H9 (cell line): ENCODE data around the gene AATF. TPM values are rescaled to one million over a fixed set of nuclear protein-coding genes. Genes with fewer than 3 reads are reported as not detected.
A peak's percentile ranks its signal among the peaks of the same experiment; 100 is the strongest.

ENCODE experiments used
- DNase-seq: peaks from one replicate; pipeline ENCODE4 v3.0.0-alpha.2; 2017
- H2AFZ ChIP-seq: one replicate; pipeline ENCODE4 v1.6.1; 2013; ENCODE audit warnings: mild to moderate bottlenecking, low read length, control low read depth, moderate library complexity
- H2AK5ac ChIP-seq: 2 replicates; pipeline ENCODE4 v1.6.1; 2013; ENCODE audit warnings: low read length, control low read depth, mixed read lengths; ENCODE audit not compliant: insufficient read length
- H2BK120ac ChIP-seq: one replicate; pipeline ENCODE4 v1.6.1; 2013; ENCODE audit warnings: low read depth, mild to moderate bottlenecking, low read length, control low read depth, inconsistent platforms; ENCODE audit not compliant: poor library complexity, severe bottlenecking
- H2BK12ac ChIP-seq: 2 replicates; pipeline ENCODE4 v1.6.1; 2013; ENCODE audit warnings: low read length, control low read depth, mixed read lengths, low read depth; ENCODE audit not compliant: insufficient read length
- H2BK15ac ChIP-seq: 2 replicates; pipeline ENCODE4 v1.6.1; 2013; ENCODE audit warnings: low read depth, low read length, control low read depth
- H2BK20ac ChIP-seq: one replicate; pipeline ENCODE4 v1.6.1; 2013; ENCODE audit warnings: low read depth, mild to moderate bottlenecking, low read length, control low read depth, inconsistent platforms; ENCODE audit not compliant: poor library complexity, severe bottlenecking
- H2BK5ac ChIP-seq: 2 replicates; pipeline ENCODE4 v1.6.1; 2013; ENCODE audit warnings: low read length, control low read depth, mixed read lengths; ENCODE audit not compliant: insufficient read length
- H3K14ac ChIP-seq: 2 replicates; pipeline ENCODE4 v1.6.1; 2013; ENCODE audit warnings: low read length, control low read depth; ENCODE audit not compliant: insufficient read depth
- H3K18ac ChIP-seq: 2 replicates; pipeline ENCODE4 v1.6.1; 2013; ENCODE audit warnings: low read depth, mild to moderate bottlenecking, mixed read lengths, low read length, control low read depth; ENCODE audit not compliant: insufficient read length
- H3K23ac ChIP-seq: 2 replicates; pipeline ENCODE4 v1.6.1; 2013; ENCODE audit warnings: low read length, control low read depth, mixed read lengths, low read depth; ENCODE audit not compliant: insufficient read length
- H3K23me2 ChIP-seq: 2 replicates; pipeline ENCODE4 v1.6.1; 2013; ENCODE audit warnings: low read depth, mild to moderate bottlenecking, mixed read lengths, low read length, control low read depth; ENCODE audit not compliant: insufficient read length, poor library complexity, severe bottlenecking
- H3K27ac ChIP-seq: 2 replicates; pipeline ENCODE4 v1.5.1; 2013; ENCODE audit warnings: low read length, control low read depth, mixed read lengths, low read depth; ENCODE audit not compliant: insufficient read length
- H3K27me3 ChIP-seq: 2 replicates; pipeline ENCODE4 v1.6.1; 2013; ENCODE audit warnings: low read length, control low read depth, inconsistent platforms; ENCODE audit not compliant: insufficient read depth
- H3K4ac ChIP-seq: 2 replicates; pipeline ENCODE4 v1.6.1; 2013; ENCODE audit warnings: low read depth, mild to moderate bottlenecking, control low read depth, inconsistent platforms, low read length, moderate library complexity
- H3K4me1 ChIP-seq: 2 replicates; pipeline ENCODE4 v1.6.1; 2013; ENCODE audit warnings: low read length, control low read depth, inconsistent platforms; ENCODE audit not compliant: insufficient read depth
- H3K4me2 ChIP-seq: 2 replicates; pipeline ENCODE4 v1.6.1; 2013; ENCODE audit warnings: low read length, control low read depth, mixed read lengths; ENCODE audit not compliant: insufficient read length, insufficient read depth
- H3K56ac ChIP-seq: 2 replicates; pipeline ENCODE4 v1.6.1; 2013; ENCODE audit warnings: low read depth, mild to moderate bottlenecking, mixed read lengths, low read length, control low read depth; ENCODE audit not compliant: insufficient read length
- H3K79me1 ChIP-seq: 2 replicates; pipeline ENCODE4 v1.6.1; 2013; ENCODE audit warnings: low read depth, mild to moderate bottlenecking, moderate library complexity, low read length, control low read depth, inconsistent platforms; ENCODE audit not compliant: insufficient read depth, poor library complexity, severe bottlenecking
- H3K79me2 ChIP-seq: 2 replicates; pipeline ENCODE4 v1.6.1; 2013; ENCODE audit warnings: low read length, control low read depth, inconsistent platforms; ENCODE audit not compliant: insufficient read depth
- H3K9ac ChIP-seq: 2 replicates; pipeline ENCODE4 v1.6.1; 2013; ENCODE audit warnings: low read length, control low read depth, mixed read lengths; ENCODE audit not compliant: insufficient read length; ENCODE audit errors: extremely low read depth
- H3K9me3 ChIP-seq: one replicate; pipeline ENCODE4 v1.6.1; 2013; ENCODE audit warnings: low read depth, low read length, inconsistent platforms; ENCODE audit not compliant: control insufficient read depth
- H3T11ph ChIP-seq: one replicate; pipeline ENCODE4 v1.6.1; 2013; ENCODE audit warnings: mild to moderate bottlenecking, low read length, control low read depth, inconsistent platforms
- H4K20me1 ChIP-seq: one replicate; pipeline ENCODE4 v1.6.1; 2013; ENCODE audit not compliant: control insufficient read depth, insufficient read length, insufficient read depth
- H4K5ac ChIP-seq: 2 replicates; pipeline ENCODE4 v1.6.1; 2013; ENCODE audit warnings: low read depth, mild to moderate bottlenecking, mixed read lengths, low read length, control low read depth; ENCODE audit not compliant: insufficient read length
- H4K8ac ChIP-seq: replicated peaks from 2 replicates; pipeline ENCODE4 v1.6.1; 2013; ENCODE audit warnings: low read length, control low read depth, mixed read lengths, low read depth; ENCODE audit not compliant: insufficient read length
- H4K91ac ChIP-seq: 2 replicates; pipeline ENCODE4 v1.6.1; 2013; ENCODE audit warnings: low read depth, mild to moderate bottlenecking, moderate library complexity, mixed read lengths, low read length, control low read depth; ENCODE audit not compliant: insufficient read length
- H3K27ac Mint-ChIP-seq, 3 experiments: 2 replicates in 2 of 3; 3 replicates in 1 of 3; pipeline ENCODE4 v1.8.0; 2020 to 2021; ENCODE audit warnings: mixed read lengths in 3 of 3, mild to moderate bottlenecking in 1 of 3, moderate library complexity in 1 of 3
- H3K27me3 Mint-ChIP-seq: 2 replicates; pipeline ENCODE4 v1.8.0; 2021; ENCODE audit warnings: low read depth, mild to moderate bottlenecking, moderate library complexity, mixed read lengths
- H3K36me3 Mint-ChIP-seq, 3 experiments: 2 replicates in 2 of 3; 3 replicates in 1 of 3; pipeline ENCODE4 v1.8.0; 2020 to 2021; ENCODE audit warnings: low read depth in 3 of 3, mixed read lengths in 3 of 3; ENCODE audit not compliant: insufficient read depth in 1 of 3
- H3K4me1 Mint-ChIP-seq, 2 experiments: 2 replicates each; pipeline ENCODE4 v1.8.0; 2020; ENCODE audit warnings: mixed read lengths in 2 of 2
- H3K4me3 Mint-ChIP-seq, 2 experiments: 2 replicates in 1 of 2; 3 replicates in 1 of 2; pipeline ENCODE4 v1.8.0; 2020 to 2021; ENCODE audit warnings: mild to moderate bottlenecking in 2 of 2, mixed read lengths in 2 of 2, moderate library complexity in 1 of 2
- H3K9me3 Mint-ChIP-seq, 2 experiments: 2 replicates in 1 of 2; 3 replicates in 1 of 2; pipeline ENCODE4 v1.8.0; 2020; ENCODE audit warnings: mild to moderate bottlenecking in 2 of 2, mixed read lengths in 2 of 2, moderate library complexity in 1 of 2
- CTCF ChIP-seq: fragments of 200-600 bp; sonication (generic); conservative IDR thresholded peaks from 3 replicates; pipeline ENCODE4 v1.8.0; 2021; ENCODE audit warnings: antibody characterized with exemption, mild to moderate bottlenecking
- WGBS: extraction: QIAGEN DNeasy Blood & Tissue Kit; methylation state at CpG from one replicate; pipeline ENCODE4 v1.1.7; 2013; ENCODE audit warnings: missing lambda C conversion rate, low lambda C conversion rate, mixed read lengths; ENCODE audit not compliant: insufficient read length; ENCODE audit errors: extremely low coverage; 5-methylcytosine and 5-hydroxymethylcytosine counted together
- total RNA-seq: library from RNA; stranded (reverse); gene quantifications from 2 replicates; pipeline ENCODE4 v1.2.1, GENCODE V29; 2021

AATF gene
- total RNA-seq, 1 experiment from 2014 or later = 69.6 TPM

GRCh38 chr17:36934144-36934691, 14.5 kb upstream of the AATF start:
- Mint-ChIP-seq H3K36me3 (no peaks in the 10 kb centered on the region; a peak in 1 of 7 replicates), H3K27ac (no peak overlapping the region), H3K4me3 (peak overlapping the region; percentile 35 to 72), H3K27me3 (peaks cover 100% of the 10 kb centered on the region), H3K4me1 (peaks cover 69 to 84% of the 10 kb centered on the region in 2 experiments), H3K9me3 (peaks cover 0 to 8% of the 10 kb centered on the region in 2 experiments; a peak in 2 of 5 replicates)
- DNase-seq = peak; percentile 72
- no peak overlapping the region for H2BK5ac ChIP-seq
- H4K20me1 ChIP-seq = no peaks in the 10 kb centered on the region
- no peak overlapping the region for H3K27ac ChIP-seq
- no peak overlapping the region for H2AK5ac ChIP-seq
- no peak overlapping the region for H3T11ph ChIP-seq
- no peak overlapping the region for H2BK15ac ChIP-seq
- H3K14ac ChIP-seq = no peak overlapping the region; the same call in 1 of the 2 replicates
- H4K5ac ChIP-seq = no peak overlapping the region
- H3K79me2 ChIP-seq = no peaks in the 10 kb centered on the region
- H2BK12ac ChIP-seq = no peak overlapping the region
- no peak overlapping the region for H2BK120ac ChIP-seq
- no peak overlapping the region for H2AFZ ChIP-seq
- no peak overlapping the region for H4K91ac ChIP-seq
- TF ChIP-seq CTCF = peak; percentile 29; the same call in 1 of the 3 replicates
- H3K23ac ChIP-seq = no peak overlapping the region
- no peaks in the 10 kb centered on the region for H3K79me1 ChIP-seq
- peaks cover 87% of the 10 kb centered on the region for H3K27me3 ChIP-seq
- no CpG with 5 or more reads among the region's 26 CpGs for WGBS
- H3K4me1 ChIP-seq = peaks cover 2% of the 10 kb centered on the region; the same call in 1 of the 2 replicates
- peak overlapping the region; percentile 65 for H3K4me2 ChIP-seq
- H2BK20ac ChIP-seq = no peak overlapping the region
- H3K23me2 ChIP-seq = peaks cover 30% of the 10 kb centered on the region
- no peak overlapping the region for H3K18ac ChIP-seq
- no peak overlapping the region for H4K8ac ChIP-seq
- H3K4ac ChIP-seq = no peak overlapping the region
- H3K56ac ChIP-seq = no peak overlapping the region
- no peak overlapping the region for H3K9ac ChIP-seq
- H3K9me3 ChIP-seq = no peaks in the 10 kb centered on the region
